ENCODE measurements around the gene PLEK2.
A peak's percentile ranks its signal among the peaks of the same experiment; 100 is the strongest.
"Not testable (repeated sequence)": the region's sequence is repeated elsewhere in the genome, so short reads cannot be mapped to it uniquely, and the experiment has no call there.

The PLEK2 gene

GRCh38 chr14:67424539-67424938, 12.6 kb upstream of the PLEK2 start:
- TF ChIP-seq JUND (IDR thresholded peaks at IDR 0.05; ENCODE audit: low read depth): no peak
- in situ Hi-C loops (cut with HindIII; ENCODE audit: low pct_unique_long_range_greater_than_20kb, low sequenced_read_pairs): no loop called here
- DNase-seq (ENCODE audit: low read depth in 1 of 2, low spot score in 1 of 2): no peak

GRCh38 chr14:67423424-67423823, 11.5 kb upstream of the PLEK2 start:
- no peak for DNase-seq (ENCODE audit: low read depth in 1 of 2, low spot score in 1 of 2)
- TF ChIP-seq JUND (IDR thresholded peaks at IDR 0.05; ENCODE audit: low read depth): no peak
- in situ Hi-C loops (cut with HindIII; ENCODE audit: low pct_unique_long_range_greater_than_20kb, low sequenced_read_pairs): no loop called here

GRCh38 chr14:67421356-67422224, 9.6 kb upstream of the PLEK2 start:
- DNase-seq (ENCODE audit: low read depth in 1 of 2, low spot score in 1 of 2): no peak
- in situ Hi-C loops (cut with HindIII; ENCODE audit: low pct_unique_long_range_greater_than_20kb, low sequenced_read_pairs): no loop called here
- no peak for TF ChIP-seq JUND (IDR thresholded peaks at IDR 0.05; ENCODE audit: low read depth)

DNA sequence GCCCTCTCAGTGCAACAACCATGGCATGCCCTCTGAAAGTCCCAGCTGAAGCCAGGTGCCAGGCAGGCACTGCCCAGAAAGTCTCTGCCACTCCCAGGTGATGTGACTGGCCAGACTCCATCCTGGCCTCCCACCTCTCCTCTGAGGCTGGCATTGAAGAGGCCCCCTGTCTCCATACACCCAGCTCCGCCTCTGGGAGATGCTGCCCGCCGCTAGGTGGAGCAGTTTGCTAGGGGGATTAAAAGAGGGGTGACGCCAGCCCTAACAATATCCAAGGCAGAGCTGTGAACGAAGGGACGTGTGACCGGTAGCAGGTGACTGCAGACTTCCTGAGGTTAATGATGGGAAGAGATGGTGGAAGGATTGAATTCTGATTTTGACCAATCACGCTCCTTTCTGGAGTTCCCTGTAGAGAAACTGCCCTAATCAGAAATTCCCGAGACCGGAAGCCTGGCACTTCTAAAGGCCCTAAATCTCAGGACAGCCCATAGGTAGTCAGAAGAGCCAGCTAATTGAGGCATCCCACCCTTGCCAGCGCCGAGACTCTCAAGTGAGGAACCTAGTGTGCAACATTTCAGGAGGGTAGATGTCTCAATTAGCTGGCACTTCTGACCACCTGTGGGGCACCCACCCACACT, 8.3 kb upstream of the PLEK2 start:
- in situ Hi-C loops (cut with HindIII; ENCODE audit: low pct_unique_long_range_greater_than_20kb, low sequenced_read_pairs): no loop called here
- DNase-seq (ENCODE audit: low read depth in 1 of 2, low spot score in 1 of 2): peak in 1 of 2 experiments; percentile 76
- TF ChIP-seq JUND (IDR thresholded peaks at IDR 0.05; ENCODE audit: low read depth): no peak

- in situ Hi-C loops (cut with HindIII; ENCODE audit: low pct_unique_long_range_greater_than_20kb, low sequenced_read_pairs): no loop called here
- DNase-seq (ENCODE audit: low read depth in 1 of 2, low spot score in 1 of 2): no peak
- TF ChIP-seq JUND (IDR thresholded peaks at IDR 0.05; ENCODE audit: low read depth): no peak
Measured at GRCh38 chr14:67418401-67419191, 6.6 kb upstream of the PLEK2 start.

- in situ Hi-C loops (cut with HindIII; ENCODE audit: low pct_unique_long_range_greater_than_20kb, low sequenced_read_pairs): no loop called here
- no peak for TF ChIP-seq JUND (IDR thresholded peaks at IDR 0.05; ENCODE audit: low read depth)
- no peak for DNase-seq (ENCODE audit: low read depth in 1 of 2, low spot score in 1 of 2)
Measured at GRCh38 chr14:67417633-67418032, 5.7 kb upstream of the PLEK2 start.

GRCh38 chr14:67416810-67417209, 4.8 kb upstream of the PLEK2 start:
- DNase-seq (ENCODE audit: low read depth in 1 of 2, low spot score in 1 of 2): no peak
- in situ Hi-C loops (cut with HindIII; ENCODE audit: low pct_unique_long_range_greater_than_20kb, low sequenced_read_pairs): no loop called here
- TF ChIP-seq JUND (IDR thresholded peaks at IDR 0.05; ENCODE audit: low read depth): no peak

GRCh38 chr14:67416085-67416484, 4.1 kb upstream of the PLEK2 start:
- in situ Hi-C loops (cut with HindIII; ENCODE audit: low pct_unique_long_range_greater_than_20kb, low sequenced_read_pairs): no loop called here
- TF ChIP-seq JUND (IDR thresholded peaks at IDR 0.05; ENCODE audit: low read depth): no peak
- DNase-seq (ENCODE audit: low read depth in 1 of 2, low spot score in 1 of 2): no peak

- DNase-seq (ENCODE audit: low read depth in 1 of 2, low spot score in 1 of 2); in situ Hi-C loops (cut with HindIII; ENCODE audit: low pct_unique_long_range_greater_than_20kb, low sequenced_read_pairs): not testable (repeated sequence)
Measured at GRCh38 chr14:67415610-67416009, 3.6 kb upstream of the PLEK2 start.

DNA sequence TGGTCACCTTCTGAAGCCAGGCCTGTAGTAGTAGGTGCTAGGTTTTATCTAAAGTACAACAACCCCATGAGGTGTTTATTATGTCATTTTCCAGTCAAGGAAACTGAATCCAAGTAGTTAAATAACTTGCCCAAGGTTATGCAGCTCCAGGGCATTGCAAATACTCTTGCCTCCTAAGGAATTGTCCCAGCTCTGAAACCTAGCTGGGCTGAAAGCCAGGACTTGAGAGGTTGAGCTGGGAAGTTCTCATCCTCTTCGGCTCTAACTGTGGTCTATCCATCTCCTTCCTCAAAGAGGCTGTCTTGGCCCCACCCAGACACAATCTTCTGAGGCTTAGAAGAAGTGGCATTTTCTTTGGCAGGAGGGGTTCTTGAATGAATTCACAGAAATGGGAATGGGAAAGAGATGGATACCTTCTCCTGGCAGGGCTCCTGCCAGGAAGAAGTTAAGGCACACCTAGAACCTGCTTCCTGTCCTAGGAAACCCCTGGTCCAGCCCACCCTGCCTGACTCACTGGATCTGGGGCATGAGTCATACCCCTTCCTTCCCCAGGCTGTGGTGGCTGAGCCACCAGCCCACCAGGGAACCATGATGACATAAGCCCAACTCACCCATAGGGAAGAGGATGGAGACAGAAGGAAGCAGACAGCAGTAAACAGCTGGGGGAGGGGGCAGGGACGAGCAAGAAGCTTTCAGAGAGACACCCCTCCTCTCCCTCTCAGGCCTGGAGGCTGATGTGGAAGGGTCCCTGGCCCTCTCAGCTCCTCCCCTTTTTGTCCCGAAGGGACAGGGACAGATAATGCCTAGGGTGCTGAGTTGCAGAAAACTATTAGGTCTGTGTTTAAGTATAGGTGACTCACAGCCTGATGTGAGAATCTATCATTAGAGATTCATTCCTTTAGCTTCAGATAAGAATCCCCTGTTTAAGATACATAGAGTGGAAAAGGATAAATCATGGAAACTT, 2.1 kb upstream of the PLEK2 start:
- TF ChIP-seq JUND (IDR thresholded peaks at IDR 0.05; ENCODE audit: low read depth): no peak
- peak in 1 of 2 experiments; percentile 52 for DNase-seq (ENCODE audit: low read depth in 1 of 2, low spot score in 1 of 2)
- in situ Hi-C loops (cut with HindIII; ENCODE audit: low pct_unique_long_range_greater_than_20kb, low sequenced_read_pairs): no loop called here

DNA sequence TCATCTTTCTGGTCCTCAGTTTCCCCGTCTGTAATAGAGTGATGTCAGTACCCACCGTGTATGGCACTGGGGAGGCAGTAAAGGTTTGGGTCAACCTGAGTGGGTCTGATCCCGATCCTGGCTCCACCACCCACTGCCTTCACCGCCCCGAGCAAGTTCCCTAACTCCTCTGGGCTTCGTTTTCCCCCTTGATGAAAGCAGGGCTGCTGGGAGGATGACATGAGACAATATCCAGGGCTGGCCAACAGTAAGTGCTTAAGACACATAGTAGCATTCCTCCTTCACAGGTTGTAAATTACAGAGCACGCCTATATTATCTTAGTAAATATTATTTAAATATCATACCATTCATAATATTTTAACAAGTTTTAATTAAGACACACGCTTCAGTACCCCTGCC, 595 bp downstream of the PLEK2 start:
- DNase-seq (ENCODE audit: low read depth in 1 of 2, low spot score in 1 of 2): no peak
- in situ Hi-C loops (cut with HindIII; ENCODE audit: low pct_unique_long_range_greater_than_20kb, low sequenced_read_pairs): no loop called here
- no peak for TF ChIP-seq JUND (IDR thresholded peaks at IDR 0.05; ENCODE audit: low read depth)

- TF ChIP-seq JUND (IDR thresholded peaks at IDR 0.05; ENCODE audit: low read depth): no peak
- in situ Hi-C loops (cut with HindIII; ENCODE audit: low pct_unique_long_range_greater_than_20kb, low sequenced_read_pairs): no loop called here
- DNase-seq (ENCODE audit: low read depth in 1 of 2, low spot score in 1 of 2): no peak
Measured at GRCh38 chr14:67410313-67410712, 1.7 kb downstream of the PLEK2 start.

Data from T47D (cell line).